CD4-positive, CD25-positive, alpha-beta regulatory T cell (primary cell): ENCODE data around the gene ZC3H15. TPM values are rescaled to one million over a fixed set of nuclear protein-coding genes. Genes with fewer than 3 reads are reported as not detected.

Experiments used
- ATAC-seq, 2 donors: fragments of 150-1000 bp; cut with Tn5 transposase; one replicate each; pipeline ENCODE4 v1.10.0; 2021; ENCODE audit warnings: low read depth in 2 of 2, moderate number of reproducible peaks in 2 of 2, moderate library complexity in 1 of 2
- DNase-seq, 3 donors: peaks; one replicate each; pipeline versions ENCODE4 v3.0.0 to v3.0.0-alpha.2; 2012 to 2022; ENCODE audit warnings: mixed read lengths in 1 of 3
- H3K27ac ChIP-seq: one replicate; pipeline ENCODE4 v1.7.0; 2013; ENCODE audit warnings: mild to moderate bottlenecking, low read length; ENCODE audit not compliant: insufficient read depth, poor library complexity, severe bottlenecking
- H3K27me3 ChIP-seq: one replicate; pipeline ENCODE4 v1.7.0; 2013; ENCODE audit warnings: low read length; ENCODE audit not compliant: control insufficient read depth, insufficient read depth
- H3K36me3 ChIP-seq: one replicate; pipeline ENCODE4 v1.7.0; 2013; ENCODE audit warnings: mild to moderate bottlenecking, low read length, moderate library complexity; ENCODE audit not compliant: control insufficient read depth, insufficient read depth
- H3K4me1 ChIP-seq: 2 replicates; pipeline ENCODE4 v1.7.0; 2013; ENCODE audit warnings: mild to moderate bottlenecking, low read length; ENCODE audit not compliant: insufficient read depth, control insufficient read depth, poor library complexity, severe bottlenecking
- H3K4me3 ChIP-seq: one replicate; pipeline ENCODE4 v1.7.0; 2013; ENCODE audit warnings: low read depth, mild to moderate bottlenecking, low read length, moderate library complexity
- H3K9me3 ChIP-seq, 2 experiments: 1 replicate in 1 of 2; 2 replicates in 1 of 2; pipeline ENCODE4 v1.7.0; 2013; ENCODE audit warnings: low read length in 2 of 2, mild to moderate bottlenecking in 1 of 2, moderate library complexity in 1 of 2; ENCODE audit not compliant: control insufficient read depth in 2 of 2
- H3K27ac Mint-ChIP-seq, 3 donors: one replicate each; pipeline ENCODE4 v1.8.0; 2020 to 2022; ENCODE audit warnings: mild to moderate bottlenecking in 3 of 3, mixed read lengths in 3 of 3, moderate library complexity in 2 of 3
- H3K27me3 Mint-ChIP-seq: one replicate; pipeline ENCODE4 v1.8.0; 2022; ENCODE audit warnings: mild to moderate bottlenecking, mixed read lengths
- H3K36me3 Mint-ChIP-seq: one replicate; pipeline ENCODE4 v1.8.0; 2020; ENCODE audit warnings: mixed read lengths
- H3K4me1 Mint-ChIP-seq, 4 donors: one replicate each; pipeline ENCODE4 v1.8.0; 2020 to 2022; ENCODE audit warnings: mixed read lengths in 4 of 4, mild to moderate bottlenecking in 1 of 4
- H3K4me3 Mint-ChIP-seq, 4 donors: one replicate each; pipeline ENCODE4 v1.8.0; 2020 to 2022; ENCODE audit warnings: mild to moderate bottlenecking in 4 of 4, mixed read lengths in 4 of 4, moderate library complexity in 3 of 4
- H3K9me3 Mint-ChIP-seq, 7 donors: one replicate each; pipeline ENCODE4 v1.8.0; 2020 to 2022; ENCODE audit warnings: mixed read lengths in 7 of 7, mild to moderate bottlenecking in 3 of 7, moderate library complexity in 2 of 7
- polyA plus RNA-seq, 4 donors: library from polyadenylated mRNA; unstranded; fragments of 300-500 nt; fragmentation: Illumina TruSeq; gene quantifications; one replicate each; pipeline ENCODE4 v1.2.3, GENCODE V29; 2021
- total RNA-seq: library from RNA; stranded (reverse); gene quantifications from one replicate; pipeline ENCODE4 v1.2.3, GENCODE V29; 2022

The ZC3H15 gene
- total and polyA plus RNA-seq, 5 donors from 2014 or later = 60.4 to 92.5 (median 69.0) TPM

- Histone ChIP-seq H3K4me1 (peaks cover 21% of the 10 kb centered on the region), H3K36me3 (peaks cover 61% of the 10 kb centered on the region), H3K9me3 (no peaks in the 10 kb centered on the region), H3K4me3 (no peak overlapping the region), H3K27me3 (no peaks in the 10 kb centered on the region), H3K27ac (no peak overlapping the region)
- H3K9me3 Mint-ChIP-seq = no peaks in the 10 kb centered on the region
- peaks cover 22% of the 10 kb centered on the region for H3K36me3 Mint-ChIP-seq
- ATAC-seq (no peak), DNase-seq (no peak)
- H3K27ac Mint-ChIP-seq = no peak overlapping the region
- peaks cover 46 to 75% (median 60%) of the 10 kb centered on the region in 4 donors for H3K4me1 Mint-ChIP-seq
- H3K4me3 Mint-ChIP-seq = no peak overlapping the region
- no peaks in the 10 kb centered on the region for H3K27me3 Mint-ChIP-seq
Measured at GRCh38 chr2:186496401-186496800, 10.3 kb downstream of the ZC3H15 start.

- H3K4me1 ChIP-seq = peaks cover 13% of the 10 kb centered on the region
- no peaks in the 10 kb centered on the region for H3K9me3 ChIP-seq
- Mint-ChIP-seq H3K27ac (no peak overlapping the region), H3K36me3 (peaks cover 26% of the 10 kb centered on the region), H3K27me3 (no peaks in the 10 kb centered on the region), H3K4me1 (peaks cover 37 to 60% (median 45%) of the 10 kb centered on the region in 4 donors), H3K4me3 (no peak overlapping the region), H3K9me3 (no peaks in the 10 kb centered on the region)
- no peak overlapping the region for H3K27ac ChIP-seq
- peaks cover 76% of the 10 kb centered on the region for H3K36me3 ChIP-seq
- ATAC-seq = no peak
- H3K27me3 ChIP-seq = no peaks in the 10 kb centered on the region
- no peak for DNase-seq
- no peak overlapping the region for H3K4me3 ChIP-seq
Measured at GRCh38 chr2:186497928-186498327, 11.9 kb downstream of the ZC3H15 start.

GRCh38 chr2:186498834-186499233 lies 12.8 kb downstream of the ZC3H15 start:
- Mint-ChIP-seq H3K27me3 (no peaks in the 10 kb centered on the region), H3K27ac (peak overlapping the region in 1 of 3 donors; percentile 45), H3K4me1 (peaks cover 30 to 53% (median 40%) of the 10 kb centered on the region in 4 donors), H3K9me3 (no peaks in the 10 kb centered on the region), H3K4me3 (peak overlapping the region in 1 of 4 donors; percentile 76), H3K36me3 (peaks cover 26% of the 10 kb centered on the region)
- no peak for DNase-seq
- Histone ChIP-seq H3K27ac (no peak overlapping the region), H3K36me3 (peaks cover 80% of the 10 kb centered on the region), H3K9me3 (no peaks in the 10 kb centered on the region), H3K27me3 (no peaks in the 10 kb centered on the region), H3K4me1 (peaks cover 6% of the 10 kb centered on the region), H3K4me3 (no peak overlapping the region)
- ATAC-seq = no peak

GRCh38 chr2:186503827-186504606 lies 18.0 kb downstream of the ZC3H15 start:
- peak overlapping the region in 1 of 4 donors; percentile 82 for H3K4me3 Mint-ChIP-seq
- no peaks in the 10 kb centered on the region for H3K9me3 Mint-ChIP-seq
- DNase-seq = peak in 2 of 3 donors; percentile 29 to 42
- H3K27me3 Mint-ChIP-seq = no peaks in the 10 kb centered on the region
- H3K27ac Mint-ChIP-seq = peak overlapping the region in 2 of 3 donors; percentile 33 to 58
- Histone ChIP-seq H3K27ac (no peak overlapping the region), H3K36me3 (peaks cover 90% of the 10 kb centered on the region), H3K4me1 (no peaks in the 10 kb centered on the region), H3K27me3 (no peaks in the 10 kb centered on the region), H3K4me3 (no peak overlapping the region), H3K9me3 (no peaks in the 10 kb centered on the region)
- peaks cover 46% of the 10 kb centered on the region for H3K36me3 Mint-ChIP-seq
- H3K4me1 Mint-ChIP-seq = peaks cover 20 to 40% (median 28%) of the 10 kb centered on the region in 4 donors
- no peak for ATAC-seq

- H3K4me3 ChIP-seq = no peak overlapping the region
- peaks cover 36% of the 10 kb centered on the region for H3K36me3 Mint-ChIP-seq
- H3K27ac ChIP-seq = no peak overlapping the region
- no peak overlapping the region for H3K4me3 Mint-ChIP-seq
- no peak for DNase-seq
- no peaks in the 10 kb centered on the region for H3K9me3 ChIP-seq
- ATAC-seq = no peak
- peaks cover 8 to 41% (median 18%) of the 10 kb centered on the region in 4 donors for H3K4me1 Mint-ChIP-seq
- no peak overlapping the region for H3K27ac Mint-ChIP-seq
- no peaks in the 10 kb centered on the region for H3K9me3 Mint-ChIP-seq
- H3K27me3 ChIP-seq = no peaks in the 10 kb centered on the region
- H3K4me1 ChIP-seq = no peaks in the 10 kb centered on the region
- H3K27me3 Mint-ChIP-seq = no peaks in the 10 kb centered on the region
- peaks cover 84% of the 10 kb centered on the region for H3K36me3 ChIP-seq
Measured at GRCh38 chr2:186508263-186508662, 22.2 kb downstream of the ZC3H15 start.

- ATAC-seq (no peak), DNase-seq (no peak)
- Mint-ChIP-seq H3K36me3 (peaks cover 14% of the 10 kb centered on the region), H3K27me3 (no peaks in the 10 kb centered on the region), H3K9me3 (no peaks in the 10 kb centered on the region), H3K27ac (no peak overlapping the region), H3K4me3 (no peak overlapping the region), H3K4me1 (peaks cover 3 to 14% (median 8%) of the 10 kb centered on the region in 4 donors)
- Histone ChIP-seq H3K27ac (no peak overlapping the region), H3K4me1 (no peaks in the 10 kb centered on the region), H3K9me3 (no peaks in the 10 kb centered on the region), H3K36me3 (peaks cover 41% of the 10 kb centered on the region), H3K4me3 (no peak overlapping the region), H3K27me3 (no peaks in the 10 kb centered on the region)
Measured at GRCh38 chr2:186515376-186515775, 29.3 kb downstream of the ZC3H15 start.

GRCh38 chr2:186516396-186516795 lies 30.3 kb downstream of the ZC3H15 start:
- Histone ChIP-seq H3K27me3 (no peaks in the 10 kb centered on the region), H3K27ac (no peak overlapping the region), H3K36me3 (peaks cover 38% of the 10 kb centered on the region), H3K9me3 (no peaks in the 10 kb centered on the region), H3K4me1 (no peaks in the 10 kb centered on the region), H3K4me3 (no peak overlapping the region)
- Mint-ChIP-seq H3K4me3 (no peak overlapping the region), H3K9me3 (no peaks in the 10 kb centered on the region), H3K27me3 (no peaks in the 10 kb centered on the region), H3K36me3 (peaks cover 25% of the 10 kb centered on the region), H3K27ac (no peak overlapping the region), H3K4me1 (peaks cover 3 to 10% (median 6%) of the 10 kb centered on the region in 4 donors)
- ATAC-seq (no peak), DNase-seq (no peak)

- H3K36me3 Mint-ChIP-seq = peaks cover 32% of the 10 kb centered on the region
- no peak overlapping the region for H3K27ac Mint-ChIP-seq
- no peaks in the 10 kb centered on the region for H3K4me1 ChIP-seq
Measured at GRCh38 chr2:186517090-186517489, 31.0 kb downstream of the ZC3H15 start.

More at GRCh38 chr2:186517090-186517489, 31.0 kb downstream of the ZC3H15 start:
- H3K4me3 Mint-ChIP-seq = no peak overlapping the region
- Histone ChIP-seq H3K27me3 (no peaks in the 10 kb centered on the region), H3K4me3 (no peak overlapping the region), H3K9me3 (no peaks in the 10 kb centered on the region), H3K27ac (no peak overlapping the region), H3K36me3 (peaks cover 31% of the 10 kb centered on the region)
- ATAC-seq = no peak
- no peaks in the 10 kb centered on the region for H3K27me3 Mint-ChIP-seq
- no peaks in the 10 kb centered on the region for H3K9me3 Mint-ChIP-seq
- H3K4me1 Mint-ChIP-seq = peaks cover under 1 to 8% (median 3%) of the 10 kb centered on the region in 4 donors
- DNase-seq = no peak
